H1 (cell line): ENCODE data around the gene MTMR2. TPM values are rescaled to one million over a fixed set of nuclear protein-coding genes. Genes with fewer than 3 reads are reported as not detected.

ENCODE experiments used
- CTCF ChIA-PET: fragments of 300-600 bp; sonication (Branson Sonifier 250); formaldehyde crosslinking; loops from one replicate; lab custom pipeline; 2021; ENCODE audit not compliant: partially characterized antibody; lab: Charles Lee
- POLR2A ChIA-PET: fragments of 300-600 bp; sonication (Branson Sonifier 250); formaldehyde crosslinking; loops from one replicate; lab custom pipeline; 2021; ENCODE audit warnings: inconsistent platforms; ENCODE audit not compliant: partially characterized antibody; lab: Charles Lee
- DNase-seq, 2 experiments: peaks; one replicate each; pipeline versions ENCODE4 v3.0.0 to v3.0.0-alpha.2; 2010 to 2022; ENCODE audit warnings: low spot score in 2 of 2, low read depth in 1 of 2, mixed read lengths in 1 of 2
- FAIRE-seq: peaks from 2 replicates; lab custom pipeline; 2011; peaks lifted over from hg19 to GRCh38; lab: Jason Lieb, UNC
- H2AFZ ChIP-seq: 2 replicates; pipeline ENCODE4 v1.8.1; 2012; ENCODE audit warnings: low read length, inconsistent platforms
- H2AK5ac ChIP-seq: 2 replicates; pipeline ENCODE4 v1.6.1; 2013; ENCODE audit warnings: low read depth, low read length
- H2BK120ac ChIP-seq: replicated peaks from 2 replicates; pipeline ENCODE3; 2013; ENCODE audit warnings: low read depth, low read length, inconsistent platforms
- H2BK12ac ChIP-seq: 2 replicates; pipeline ENCODE4 v1.6.1; 2013; ENCODE audit warnings: low read depth, low read length
- H2BK15ac ChIP-seq: 2 replicates; pipeline ENCODE4 v1.6.1; 2013; ENCODE audit warnings: low read length
- H2BK20ac ChIP-seq: 2 replicates; pipeline ENCODE4 v1.6.1; 2013; ENCODE audit warnings: low read length
- H2BK5ac ChIP-seq: 2 replicates; pipeline ENCODE4 v1.6.1; 2013; ENCODE audit warnings: low read depth, low read length
- H3K14ac ChIP-seq: 2 replicates; pipeline ENCODE4 v1.6.1; 2013; ENCODE audit warnings: inconsistent platforms; ENCODE audit not compliant: insufficient read length
- H3K18ac ChIP-seq: 2 replicates; pipeline ENCODE4 v1.6.1; 2013; ENCODE audit warnings: low read length; ENCODE audit errors: extremely low read depth
- H3K23ac ChIP-seq: 2 replicates; pipeline ENCODE4 v1.6.1; 2013; ENCODE audit warnings: inconsistent platforms; ENCODE audit not compliant: insufficient read length
- H3K23me2 ChIP-seq: 2 replicates; pipeline ENCODE4 v1.6.1; 2013; ENCODE audit warnings: low read depth, low read length
- H3K27ac ChIP-seq: 2 replicates; pipeline ENCODE4 v1.6.1; 2011; ENCODE audit warnings: low read depth, low read length, inconsistent platforms
- H3K27me3 ChIP-seq, 4 experiments: replicated peaks in 1 of 4; 1 replicate in 1 of 4; 2 replicates in 3 of 4; pipeline versions ENCODE4 v1.6.1 to v1.8.1; 2011 to 2013; ENCODE audit warnings: low read length in 3 of 4, mild to moderate bottlenecking in 3 of 4, inconsistent platforms in 2 of 4, mixed read lengths in 2 of 4, moderate library complexity in 1 of 4; ENCODE audit not compliant: control insufficient read depth in 3 of 4, insufficient read depth in 3 of 4; ENCODE audit errors: extremely low read depth in 1 of 4
- H3K36me3 ChIP-seq, 4 experiments: 2 replicates each; pipeline versions ENCODE4 v1.6.1 to v1.8.1; 2011 to 2013; ENCODE audit warnings: mild to moderate bottlenecking in 4 of 4, low read length in 3 of 4, moderate library complexity in 2 of 4, control low read depth in 1 of 4, inconsistent platforms in 1 of 4; ENCODE audit not compliant: insufficient read depth in 4 of 4, control insufficient read depth in 2 of 4
- H3K4ac ChIP-seq: replicated peaks from 2 replicates; pipeline ENCODE3; 2013; ENCODE audit warnings: low read length, low read depth, mixed read lengths, inconsistent platforms; ENCODE audit not compliant: insufficient read length
- H3K4me1 ChIP-seq, 4 experiments: replicated peaks in 1 of 4; 1 replicate in 1 of 4; 2 replicates in 3 of 4; pipeline versions ENCODE4 v1.6.1 to v1.8.1; 2011 to 2013; ENCODE audit warnings: low read length in 3 of 4, inconsistent platforms in 2 of 4, mixed read lengths in 1 of 4; ENCODE audit not compliant: insufficient read depth in 4 of 4, control insufficient read depth in 3 of 4
- H3K4me2 ChIP-seq, 2 experiments: 2 replicates each; pipeline versions ENCODE4 v1.6.1 to v1.8.1; 2011 to 2013; ENCODE audit warnings: low read depth in 2 of 2, low read length in 2 of 2, control low read depth in 1 of 2, inconsistent platforms in 1 of 2, mild to moderate bottlenecking in 1 of 2; ENCODE audit not compliant: insufficient read depth in 1 of 2
- H3K4me3 ChIP-seq, 4 experiments: fragments of 200-600, 300-600 bp in 1 of 4; sonication (generic), shearing (Covaris generic), sonication (Bioruptor Twin) in 1 of 4; 2 replicates each; pipeline versions ENCODE4 v1.5.1 to v1.8.1; 2011 to 2016; ENCODE audit warnings: low read length in 4 of 4, low read depth in 3 of 4, control low read depth in 2 of 4, inconsistent platforms in 2 of 4, mild to moderate bottlenecking in 2 of 4, mixed read lengths in 1 of 4, moderate library complexity in 1 of 4; ENCODE audit not compliant: insufficient read depth in 2 of 4; ENCODE audit errors: extremely low read depth in 1 of 4
- H3K56ac ChIP-seq: replicated peaks from 2 replicates; pipeline ENCODE3; 2013; ENCODE audit warnings: low read depth, mild to moderate bottlenecking, mixed read lengths, low read length, inconsistent platforms; ENCODE audit not compliant: insufficient read length
- H3K79me1 ChIP-seq: 2 replicates; pipeline ENCODE4 v1.6.1; 2013; ENCODE audit warnings: low read depth, low read length, control low read depth
- H3K79me2 ChIP-seq, 2 experiments: 2 replicates each; pipeline versions ENCODE4 v1.6.1 to v1.8.1; 2012 to 2013; ENCODE audit warnings: low read length in 2 of 2, mild to moderate bottlenecking in 2 of 2, inconsistent platforms in 1 of 2; ENCODE audit not compliant: insufficient read depth in 2 of 2, control insufficient read depth in 1 of 2
- H3K9ac ChIP-seq, 4 experiments: replicated peaks in 1 of 4; 1 replicate in 1 of 4; 2 replicates in 3 of 4; pipeline versions ENCODE4 v1.6.1 to v1.8.1; 2011 to 2013; ENCODE audit warnings: low read depth in 3 of 4, low read length in 3 of 4, control low read depth in 2 of 4, mild to moderate bottlenecking in 2 of 4, moderate library complexity in 2 of 4, inconsistent platforms in 1 of 4; ENCODE audit errors: extremely low read depth in 1 of 4
- H3K9me3 ChIP-seq, 2 experiments: 2 replicates each; pipeline versions ENCODE4 v1.6.1 to v1.8.1; 2012 to 2013; ENCODE audit warnings: mild to moderate bottlenecking in 2 of 2, moderate library complexity in 2 of 2, control low read depth in 1 of 2, inconsistent platforms in 1 of 2, low read depth in 1 of 2, low read length in 1 of 2, mixed read lengths in 1 of 2; ENCODE audit not compliant: insufficient read depth in 2 of 2
- H4K20me1 ChIP-seq, 2 experiments: replicated peaks in 1 of 2; 2 replicates each; pipeline versions ENCODE3 to v1.8.1; 2011 to 2013; ENCODE audit warnings: inconsistent platforms in 2 of 2, low read length in 2 of 2, mild to moderate bottlenecking in 1 of 2; ENCODE audit not compliant: insufficient read depth in 2 of 2, control insufficient read depth in 1 of 2
- H4K5ac ChIP-seq: 2 replicates; pipeline ENCODE4 v1.6.1; 2013; ENCODE audit warnings: low read length, low read depth, mixed read lengths, inconsistent platforms; ENCODE audit not compliant: insufficient read length
- H4K8ac ChIP-seq: 2 replicates; pipeline ENCODE4 v1.8.0; 2013; ENCODE audit warnings: mild to moderate bottlenecking, moderate library complexity, low read length, inconsistent platforms; ENCODE audit not compliant: insufficient read depth; ENCODE audit errors: extremely low read depth
- H4K91ac ChIP-seq: replicated peaks from 2 replicates; pipeline ENCODE3; 2013; ENCODE audit warnings: low read length, mixed read lengths, inconsistent platforms; ENCODE audit not compliant: insufficient read length
- CEBPB ChIP-seq: IDR thresholded peaks from 2 replicates; pipeline ENCODE4 v1.6.1; 2012; ENCODE audit warnings: low read depth, low read length
- HDAC6 ChIP-seq: IDR thresholded peaks from one replicate; pipeline ENCODE4 v1.7.1; 2012; ENCODE audit warnings: low read depth, mild to moderate bottlenecking, inconsistent platforms, low read length, moderate library complexity
- WGBS, 2 experiments: shearing (Covaris generic) in 1 of 2; methylation state at CpG; one replicate each; pipeline versions ENCODE4 v1.1.6 to v1.1.7; 2013 to 2015; ENCODE audit warnings: low lambda C conversion rate in 2 of 2, mixed read lengths in 2 of 2, inconsistent platforms in 1 of 2, low coverage in 1 of 2, missing lambda C conversion rate in 1 of 2; ENCODE audit not compliant: insufficient replicate concordance in 2 of 2, insufficient coverage in 1 of 2, insufficient read length in 1 of 2; ENCODE audit errors: extremely low coverage in 1 of 2, missing lambda C conversion rate in 1 of 2; 5-methylcytosine and 5-hydroxymethylcytosine counted together
- polyA plus RNA-seq, 7 experiments: library from polyadenylated mRNA; depleted of rRNA in 3 of 7; stranded (reverse) in 5 of 7; unstranded in 2 of 7; fragments of >200 nt in 5 of 7; fragments of 200-250 nt in 2 of 7; gene quantifications; 1 replicate in 5 of 7; 2 replicates in 1 of 7; 4 replicates in 1 of 7; pipeline versions ENCODE4 v1.2.1 to v1.2.3, GENCODE V29; 2011 to 2013; ENCODE audit warnings: missing spikeins in 2 of 7, mixed read lengths in 2 of 7
- total RNA-seq: library from RNA; stranded (reverse); fragmentation: NEBNext Ultra II Directional; extraction: Animal tissue kit (Norgen Biotek cat#: 25700); gene quantifications from 2 replicates; pipeline ENCODE4 v1.2.1, GENCODE V29; 2021

MTMR2 gene
- total and polyA plus RNA-seq, 2 of the 8 experiments (the other 6 are each of a cell fraction or from before 2014, with no cell fraction given), result 16.7 to 52.9 TPM

DNA sequence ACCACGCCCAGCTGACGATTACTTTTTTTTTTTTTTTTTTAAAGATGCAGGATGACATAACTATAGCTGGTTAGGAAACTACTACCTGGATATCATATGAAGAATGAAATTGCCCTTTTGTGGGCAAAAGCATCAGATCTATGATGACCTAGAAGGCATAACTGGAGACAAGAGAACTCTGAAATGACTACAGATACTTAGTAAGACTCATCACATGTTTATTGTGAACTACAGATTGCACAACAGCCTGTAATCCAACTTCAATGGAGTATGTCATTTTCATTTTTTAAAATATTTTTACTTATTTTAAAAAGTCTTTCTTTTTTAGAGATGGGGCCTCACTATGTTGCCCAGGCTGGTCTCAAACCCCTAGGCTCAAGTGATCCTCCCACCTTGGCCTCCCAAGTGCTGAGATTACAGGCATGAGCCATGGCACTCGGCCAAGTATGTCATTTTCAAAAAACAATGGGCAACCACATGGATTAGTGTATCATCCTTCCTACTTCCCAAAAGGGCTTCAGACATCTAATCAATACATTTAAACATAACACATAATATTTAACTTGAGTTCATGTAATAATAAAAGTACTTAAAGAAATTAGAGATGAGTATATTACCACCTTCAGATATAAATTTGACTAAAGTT lies 3.3 kb downstream of the MTMR2 start:
- no peaks in the 10 kb centered on the region for H3K27me3 ChIP-seq
- H2AK5ac ChIP-seq, result no peak overlapping the region
- no peak overlapping the region for H2BK20ac ChIP-seq
- no peak overlapping the region for H3K27ac ChIP-seq
- TF ChIP-seq CEBPB (peak; percentile 13; the same call in 1 of the 2 replicates), HDAC6 (no peak)
- H3K4me2 ChIP-seq, result no peak overlapping the region
- H3K23me2 ChIP-seq, result no peaks in the 10 kb centered on the region; the same call in 1 of the 2 replicates
- DNase-seq (no peak), FAIRE-seq (no peak)
- H4K20me1 ChIP-seq, result peaks cover 0 to 2% of the 10 kb centered on the region in 2 experiments
- no peak overlapping the region for H3K4ac ChIP-seq
- no peak overlapping the region for H2AFZ ChIP-seq
- peaks cover 0 to 77% of the 10 kb centered on the region in 2 experiments; a peak in 3 of 4 replicates for H3K79me2 ChIP-seq
- no peak overlapping the region for H2BK5ac ChIP-seq
- no peaks in the 10 kb centered on the region; a peak in 1 of 7 replicates for H3K4me1 ChIP-seq
- 92% methylated on average over 3 of the region's 3 CpGs; no CpG with 5 or more reads in 1 of the 2 experiments for WGBS, 2 experiments
- no peak overlapping the region for H4K8ac ChIP-seq
- CTCF ChIA-PET, result interaction anchor here (1.4 kb wide), 1 partner anchor 49 kb away, joined by 3 read pairs; no protein-coding TSS in a partner anchor
- H2BK120ac ChIP-seq, result no peak overlapping the region
- POLR2A ChIA-PET, result interaction anchor here (0.7 to 1.0 kb wide), 2 partner anchors 119 to 443 kb away, joined by 3 read pairs; no protein-coding TSS in a partner anchor
- H3K4me3 ChIP-seq, result no peak overlapping the region
- no peak overlapping the region for H4K5ac ChIP-seq
- H4K91ac ChIP-seq, result no peak overlapping the region
- H2BK15ac ChIP-seq, result no peak overlapping the region
- no peaks in the 10 kb centered on the region for H3K36me3 ChIP-seq
- no peak overlapping the region for H2BK12ac ChIP-seq
- no peak overlapping the region for H3K14ac ChIP-seq
- no peak overlapping the region for H3K18ac ChIP-seq
- no peak overlapping the region for H3K56ac ChIP-seq
- no peak overlapping the region for H3K9ac ChIP-seq
- 0 out of 2 replicates have a peak, but pooled peaks cover 7% of the 10 kb centered on the region for H3K79me1 ChIP-seq
- H3K23ac ChIP-seq, result no peak overlapping the region
- no peaks in the 10 kb centered on the region for H3K9me3 ChIP-seq
